Glutamatergic neuron (in vitro differentiated cells): ENCODE results near the gene ATL1. TPM values are rescaled to one million over a fixed set of nuclear protein-coding genes. Genes with fewer than 3 reads are reported as not detected.

Source experiments
- DNase-seq: peaks from one replicate; pipeline ENCODE4 v3.0.0; 2022
- H3K27ac Mint-ChIP-seq: one replicate; pipeline ENCODE4 v1.8.0; 2020; ENCODE audit warnings: mild to moderate bottlenecking, mixed read lengths, inconsistent platforms; ENCODE audit not compliant: unreplicated experiment
- H3K27me3 Mint-ChIP-seq: one replicate; pipeline ENCODE4 v1.8.0; 2020; ENCODE audit warnings: mild to moderate bottlenecking, moderate library complexity, mixed read lengths, inconsistent platforms; ENCODE audit not compliant: unreplicated experiment
- H3K36me3 Mint-ChIP-seq: one replicate; pipeline ENCODE4 v1.8.0; 2020; ENCODE audit warnings: mild to moderate bottlenecking, mixed read lengths, inconsistent platforms; ENCODE audit not compliant: unreplicated experiment
- H3K4me1 Mint-ChIP-seq: one replicate; pipeline ENCODE4 v1.8.0; 2020; ENCODE audit warnings: mild to moderate bottlenecking, low read depth, mixed read lengths, inconsistent platforms; ENCODE audit not compliant: unreplicated experiment
- H3K4me3 Mint-ChIP-seq: one replicate; pipeline ENCODE4 v1.8.0; 2020; ENCODE audit warnings: mild to moderate bottlenecking, mixed read lengths, inconsistent platforms; ENCODE audit not compliant: unreplicated experiment
- H3K9me3 Mint-ChIP-seq: one replicate; pipeline ENCODE4 v1.8.0; 2020; ENCODE audit warnings: mild to moderate bottlenecking, moderate library complexity, mixed read lengths, inconsistent platforms; ENCODE audit not compliant: unreplicated experiment
- total RNA-seq: library from RNA; stranded (reverse); fragmentation: NEBNext Ultra II Directional; extraction: Animal tissue kit (Norgen Biotek cat#: 25700); gene quantifications from one replicate; pipeline ENCODE4 v1.2.1, GENCODE V29; 2021; ENCODE audit not compliant: unreplicated experiment
- TF ChIP-seq, protein P1 (sequence below): fragments of 200-600 bp; sonication (generic); IDR thresholded peaks from one replicate; pipeline ENCODE4 v1.5.0; 2021; ENCODE audit not compliant: partially characterized antibody, unreplicated experiment

The ATL1 gene
- total RNA-seq, 1 donor from 2014 or later = 44.0 TPM

DNA sequence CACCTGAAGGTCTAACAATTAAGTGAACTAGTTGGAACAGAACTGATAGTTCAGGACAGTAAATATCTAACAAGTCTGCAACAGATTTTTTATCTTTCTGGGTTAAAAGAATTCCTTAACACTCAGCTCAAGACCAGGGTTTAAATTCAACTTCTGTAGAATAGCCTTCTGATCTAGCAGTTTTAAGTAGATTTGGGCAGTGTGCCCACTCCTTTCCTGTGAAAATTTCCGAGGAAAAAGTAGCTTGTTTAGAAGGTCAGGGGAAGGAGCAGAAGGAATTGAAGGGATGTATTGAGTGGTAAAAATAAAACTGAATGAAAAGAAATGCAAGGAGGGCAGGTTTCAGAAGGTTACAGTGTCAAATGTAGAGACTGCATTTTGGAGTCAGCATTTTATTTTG, 45.8 kb downstream of the ATL1 start:
- DNase-seq = no peak
- Mint-ChIP-seq H3K27me3 (no peaks in the 10 kb centered on the region), H3K4me1 (no peaks in the 10 kb centered on the region), H3K9me3 (no peaks in the 10 kb centered on the region), H3K36me3 (no peaks in the 10 kb centered on the region), H3K4me3 (no peak overlapping the region), H3K27ac (no peak overlapping the region)
- TF ChIP-seq, protein P1, sequence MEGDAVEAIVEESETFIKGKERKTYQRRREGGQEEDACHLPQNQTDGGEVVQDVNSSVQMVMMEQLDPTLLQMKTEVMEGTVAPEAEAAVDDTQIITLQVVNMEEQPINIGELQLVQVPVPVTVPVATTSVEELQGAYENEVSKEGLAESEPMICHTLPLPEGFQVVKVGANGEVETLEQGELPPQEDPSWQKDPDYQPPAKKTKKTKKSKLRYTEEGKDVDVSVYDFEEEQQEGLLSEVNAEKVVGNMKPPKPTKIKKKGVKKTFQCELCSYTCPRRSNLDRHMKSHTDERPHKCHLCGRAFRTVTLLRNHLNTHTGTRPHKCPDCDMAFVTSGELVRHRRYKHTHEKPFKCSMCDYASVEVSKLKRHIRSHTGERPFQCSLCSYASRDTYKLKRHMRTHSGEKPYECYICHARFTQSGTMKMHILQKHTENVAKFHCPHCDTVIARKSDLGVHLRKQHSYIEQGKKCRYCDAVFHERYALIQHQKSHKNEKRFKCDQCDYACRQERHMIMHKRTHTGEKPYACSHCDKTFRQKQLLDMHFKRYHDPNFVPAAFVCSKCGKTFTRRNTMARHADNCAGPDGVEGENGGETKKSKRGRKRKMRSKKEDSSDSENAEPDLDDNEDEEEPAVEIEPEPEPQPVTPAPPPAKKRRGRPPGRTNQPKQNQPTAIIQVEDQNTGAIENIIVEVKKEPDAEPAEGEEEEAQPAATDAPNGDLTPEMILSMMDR = no peak

DNA sequence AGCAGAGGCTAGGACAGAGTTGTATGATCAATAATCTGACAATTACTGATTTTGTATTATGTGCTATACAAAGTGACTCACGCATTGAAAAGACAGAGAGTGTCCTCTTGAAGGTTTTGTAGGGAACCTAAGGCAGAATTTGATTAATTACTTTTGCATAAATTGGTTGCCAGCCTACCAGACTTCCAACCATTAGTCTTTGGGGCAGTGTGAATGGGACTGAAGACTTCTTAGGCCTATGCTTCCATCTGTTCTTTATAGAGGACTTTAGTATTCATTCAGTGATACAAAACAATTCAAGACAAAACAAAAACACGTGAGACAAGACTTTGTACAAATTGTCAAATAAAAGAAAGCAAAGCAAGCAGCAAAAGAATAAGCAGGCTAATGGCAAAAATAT, 46.5 kb downstream of the ATL1 start:
- Mint-ChIP-seq H3K9me3 (peaks cover under 1% of the 10 kb centered on the region), H3K4me3 (no peak overlapping the region), H3K27ac (no peak overlapping the region), H3K4me1 (no peaks in the 10 kb centered on the region), H3K27me3 (no peaks in the 10 kb centered on the region), H3K36me3 (no peaks in the 10 kb centered on the region)
- DNase-seq = no peak
- TF ChIP-seq, protein P1 = no peak

DNA sequence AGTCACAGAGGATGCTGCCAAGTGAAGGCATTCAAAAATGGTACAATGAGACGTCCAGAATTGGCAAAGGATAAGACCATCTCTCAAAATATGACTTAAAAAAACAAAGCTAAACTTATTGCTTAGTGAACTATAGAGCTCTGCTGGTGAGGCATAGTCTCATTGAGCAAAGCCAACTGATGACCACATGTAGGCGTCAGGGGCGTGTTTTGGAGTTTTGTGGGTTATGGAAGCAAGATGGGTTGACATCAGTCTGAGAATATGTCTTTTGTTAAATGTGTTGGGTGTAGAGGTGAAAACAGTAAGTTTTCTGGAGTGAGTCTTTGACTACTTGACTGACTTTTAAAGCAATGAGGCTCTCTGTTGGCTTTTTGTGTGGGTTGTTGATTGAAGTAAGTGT, 47.2 kb downstream of the ATL1 start:
- no peak for DNase-seq
- Mint-ChIP-seq H3K36me3 (no peaks in the 10 kb centered on the region), H3K9me3 (peaks cover 2% of the 10 kb centered on the region), H3K27ac (no peak overlapping the region), H3K4me1 (peaks cover 2% of the 10 kb centered on the region), H3K27me3 (no peaks in the 10 kb centered on the region), H3K4me3 (no peak overlapping the region)
- TF ChIP-seq, protein P1 = no peak

DNA sequence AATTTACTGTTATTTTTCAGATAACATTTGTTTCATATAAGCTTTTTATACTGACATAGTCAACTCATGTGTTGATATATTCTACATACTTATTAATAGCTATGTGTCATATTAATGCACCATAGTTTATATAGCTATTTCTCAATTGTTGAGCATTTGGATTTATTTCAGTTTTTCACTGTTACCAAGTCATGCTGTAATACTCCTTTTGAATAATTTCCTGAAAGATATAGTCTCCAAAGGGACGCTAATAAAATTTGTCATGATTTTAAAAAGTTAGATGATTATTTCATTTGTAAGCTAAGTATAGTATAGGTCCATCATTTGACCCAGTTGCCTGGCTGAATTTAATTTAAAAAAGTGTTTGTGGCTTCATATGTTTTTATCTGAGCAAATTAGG, 47.8 kb downstream of the ATL1 start:
- DNase-seq = no peak
- no peaks in the 10 kb centered on the region for H3K36me3 Mint-ChIP-seq
- no peaks in the 10 kb centered on the region for H3K27me3 Mint-ChIP-seq
- H3K27ac Mint-ChIP-seq = no peak overlapping the region
- H3K9me3 Mint-ChIP-seq = peaks cover 2% of the 10 kb centered on the region
- peaks cover 2% of the 10 kb centered on the region for H3K4me1 Mint-ChIP-seq
- H3K4me3 Mint-ChIP-seq = no peak overlapping the region
- TF ChIP-seq, protein P1 = no peak

DNA sequence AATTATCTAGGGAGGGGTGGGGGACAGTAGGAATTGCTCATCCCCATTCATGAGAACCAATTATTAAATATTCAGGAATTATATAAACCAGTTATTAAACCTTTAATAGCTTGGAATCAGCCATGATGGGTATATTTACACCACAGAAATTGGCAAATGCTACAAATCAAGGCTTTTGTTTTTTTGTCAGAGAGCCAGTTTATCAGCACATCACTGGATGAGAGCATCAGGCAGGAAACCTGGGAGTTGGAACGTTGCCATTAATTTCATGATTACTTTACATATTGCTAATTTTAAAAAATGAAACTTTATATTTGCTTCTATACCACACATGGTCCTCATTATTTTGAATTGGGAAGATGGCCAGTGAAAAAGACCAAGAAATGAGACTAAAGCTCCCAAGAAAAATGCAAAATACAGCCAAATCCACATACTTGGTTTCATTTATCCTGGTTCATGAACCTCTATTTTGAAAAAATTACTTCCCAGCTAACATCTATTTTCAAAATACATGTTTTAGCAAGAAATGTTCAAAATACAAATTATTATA, 48.4 kb downstream of the ATL1 start:
- Mint-ChIP-seq H3K36me3 (no peaks in the 10 kb centered on the region), H3K9me3 (peaks cover 2% of the 10 kb centered on the region), H3K4me1 (peaks cover 4% of the 10 kb centered on the region), H3K27me3 (no peaks in the 10 kb centered on the region), H3K27ac (no peak overlapping the region), H3K4me3 (no peak overlapping the region)
- DNase-seq = no peak
- TF ChIP-seq, protein P1 = no peak
